Mucosa of descending colon (tissue), 3 donors: ENCODE measurements around the gene SCFD2. TPM values are rescaled to one million over a fixed set of nuclear protein-coding genes. Genes with fewer than 3 reads are reported as not detected.
A peak's percentile ranks its signal among the peaks of the same experiment; 100 is the strongest.

ENCODE experiments used
- ATAC-seq: fragments of 200-7000 bp; cut with Tn5 transposase; one replicate; pipeline ENCODE4 v1.9.1; 2020; ENCODE audit warnings: mild to moderate bottlenecking, moderate library complexity
- DNase-seq, 3 donors: peaks; one replicate each; pipeline ENCODE4 v3.0.0-alpha.2; 2020
- H3K36me3 ChIP-seq: fragments of 200-600 bp; one replicate; pipeline ENCODE4 v1.8.0; 2021; ENCODE audit warnings: low read depth, mild to moderate bottlenecking
- H3K4me1 ChIP-seq: fragments of 200-600 bp; one replicate; pipeline ENCODE4 v1.8.0; 2021; ENCODE audit warnings: low read depth, mild to moderate bottlenecking
- H3K4me3 ChIP-seq: fragments of 200-600 bp; one replicate; pipeline ENCODE4 v1.8.0; 2021; ENCODE audit warnings: mild to moderate bottlenecking
- H3K9me3 ChIP-seq: fragments of 200-600 bp; one replicate; pipeline ENCODE4 v1.8.0; 2021; ENCODE audit warnings: mild to moderate bottlenecking
- intact Hi-C, 2 donors: fragments of 100-400 bp; cut with DNase I in 1 of 2; cut with micrococcal nuclease in 1 of 2; formaldehyde crosslinking; loops; one replicate each; pipeline versions ENCODE4 v1.11.0 to v1.11.1; 2022; cut with DNase I, micrococcal nuclease
- total RNA-seq, 3 donors: library from RNA; stranded (reverse); fragmentation: NEBNext Ultra II Directional in 2 of 3; extraction: Animal tissue kit (Norgen Biotek cat#: 25700) in 2 of 3; gene quantifications; one replicate each; pipeline versions ENCODE4 v1.2.1 to v1.2.4, GENCODE V29; 2021 to 2023
- TF ChIP-seq, protein P1 (sequence below): fragments of 200-600 bp; IDR thresholded peaks from one replicate; pipeline ENCODE4 v1.8.0; 2022; ENCODE audit warnings: antibody characterized with exemption, mild to moderate bottlenecking
- donor health status: DM: no; HTN: no; CAD: no; lungs with moderate emphysema.
- donor health status: DM: no; HTN: no; CAD: no.
- donor health status: DM: no; HTN: yes; CAD: no.

The SCFD2 gene
- total RNA-seq, 3 donors from 2014 or later, result 11.7 to 17.2 (median 16.0) TPM

DNA sequence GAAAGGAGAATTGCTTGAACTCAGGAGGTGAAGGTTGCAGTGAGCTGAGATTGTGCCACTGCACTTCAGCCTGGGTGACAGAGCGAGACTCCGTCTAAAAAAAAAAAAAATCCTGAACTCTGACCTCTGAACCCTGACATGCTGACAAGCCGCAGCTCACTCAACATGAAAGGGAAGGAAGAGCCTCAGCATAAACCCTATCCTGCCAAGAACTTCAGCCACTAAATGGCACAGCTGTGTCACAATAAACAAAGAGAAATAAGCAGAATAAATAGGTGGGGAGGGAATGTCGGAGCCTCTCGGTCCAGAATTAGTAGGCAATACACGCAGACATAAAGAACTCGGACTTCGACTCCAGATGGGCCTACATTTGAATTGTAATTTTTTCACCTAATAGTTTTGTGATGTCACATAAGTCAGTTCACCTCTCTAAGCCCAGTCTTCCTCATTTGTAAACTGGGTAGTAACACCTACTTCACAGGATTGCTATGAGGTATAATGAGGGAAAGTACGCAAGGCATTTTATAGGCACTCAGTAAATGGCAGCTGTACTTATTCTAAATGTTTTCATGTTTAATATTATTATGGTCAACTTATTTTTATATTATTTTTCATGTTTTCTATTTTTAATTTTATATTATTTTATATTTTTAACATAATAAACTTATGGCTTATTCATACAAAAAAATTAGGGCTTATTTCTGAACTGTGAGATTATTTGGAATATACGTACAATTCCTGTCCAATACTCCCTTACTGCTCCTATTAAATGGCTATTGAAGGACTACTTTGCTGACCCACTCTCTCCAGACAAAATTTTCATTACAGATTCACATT, 243.4 kb downstream of the SCFD2 start:
- no peaks in the 10 kb centered on the region for H3K36me3 ChIP-seq
- peak; percentile 53 for ATAC-seq
- H3K9me3 ChIP-seq, result no peaks in the 10 kb centered on the region
- peaks cover 12% of the 10 kb centered on the region for H3K4me1 ChIP-seq
- H3K4me3 ChIP-seq, result no peak overlapping the region
- TF ChIP-seq, protein P1, sequence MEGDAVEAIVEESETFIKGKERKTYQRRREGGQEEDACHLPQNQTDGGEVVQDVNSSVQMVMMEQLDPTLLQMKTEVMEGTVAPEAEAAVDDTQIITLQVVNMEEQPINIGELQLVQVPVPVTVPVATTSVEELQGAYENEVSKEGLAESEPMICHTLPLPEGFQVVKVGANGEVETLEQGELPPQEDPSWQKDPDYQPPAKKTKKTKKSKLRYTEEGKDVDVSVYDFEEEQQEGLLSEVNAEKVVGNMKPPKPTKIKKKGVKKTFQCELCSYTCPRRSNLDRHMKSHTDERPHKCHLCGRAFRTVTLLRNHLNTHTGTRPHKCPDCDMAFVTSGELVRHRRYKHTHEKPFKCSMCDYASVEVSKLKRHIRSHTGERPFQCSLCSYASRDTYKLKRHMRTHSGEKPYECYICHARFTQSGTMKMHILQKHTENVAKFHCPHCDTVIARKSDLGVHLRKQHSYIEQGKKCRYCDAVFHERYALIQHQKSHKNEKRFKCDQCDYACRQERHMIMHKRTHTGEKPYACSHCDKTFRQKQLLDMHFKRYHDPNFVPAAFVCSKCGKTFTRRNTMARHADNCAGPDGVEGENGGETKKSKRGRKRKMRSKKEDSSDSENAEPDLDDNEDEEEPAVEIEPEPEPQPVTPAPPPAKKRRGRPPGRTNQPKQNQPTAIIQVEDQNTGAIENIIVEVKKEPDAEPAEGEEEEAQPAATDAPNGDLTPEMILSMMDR, result no peak
- no peak for DNase-seq
- intact Hi-C loops, result no loop called here

DNA sequence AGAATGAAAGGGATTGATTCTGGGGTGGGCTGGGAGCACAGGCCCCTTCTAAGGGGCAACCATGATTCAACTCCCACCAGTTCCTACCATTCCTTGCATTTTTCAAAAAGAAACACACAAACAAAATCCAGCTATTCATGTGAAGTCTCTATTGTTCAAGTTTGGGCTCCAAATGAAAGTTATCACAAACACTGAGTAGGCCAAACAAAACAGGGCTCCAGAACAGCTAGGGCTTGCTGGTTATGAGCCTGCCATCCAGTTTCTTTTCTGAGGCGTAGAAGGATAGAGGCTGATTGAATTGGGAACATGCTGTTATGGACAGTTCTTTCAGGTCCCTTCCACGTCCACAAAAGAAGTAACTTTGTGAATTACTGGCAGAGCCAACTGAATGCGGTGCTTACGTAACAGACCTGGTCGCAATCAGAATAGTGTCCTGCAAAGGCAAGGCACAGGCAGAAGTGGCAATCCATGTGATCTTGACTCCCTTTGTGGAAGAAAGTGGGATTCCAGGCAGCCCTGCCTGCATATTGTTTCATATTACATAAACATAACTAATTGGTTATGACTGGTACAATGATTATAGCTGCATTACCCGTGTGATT, 244.5 kb downstream of the SCFD2 start:
- H3K4me3 ChIP-seq, result no peak overlapping the region
- DNase-seq (no peak), ATAC-seq (no peak)
- intact Hi-C loops, result no loop called here
- H3K9me3 ChIP-seq, result no peaks in the 10 kb centered on the region
- H3K36me3 ChIP-seq, result no peaks in the 10 kb centered on the region
- peaks cover 12% of the 10 kb centered on the region for H3K4me1 ChIP-seq
- TF ChIP-seq, protein P1, result no peak

DNA sequence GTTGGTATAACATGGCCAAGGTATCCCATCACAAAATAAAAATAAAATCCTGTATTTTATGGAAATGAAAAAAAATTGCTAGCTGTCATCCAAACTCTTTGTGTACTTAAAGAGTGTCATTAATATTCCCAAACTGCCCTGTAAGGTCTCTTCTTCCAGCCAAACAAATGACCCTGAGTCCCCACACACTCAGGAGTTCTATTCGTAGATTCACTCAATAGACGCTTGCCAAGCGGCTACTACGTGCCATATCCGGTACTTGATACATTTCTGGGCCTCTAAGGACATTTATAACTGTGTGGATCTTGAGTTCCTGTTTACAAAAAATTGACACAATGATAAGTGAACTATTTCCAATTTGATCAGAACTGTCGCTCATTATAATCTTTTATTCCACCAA, 245.1 kb downstream of the SCFD2 start:
- Histone ChIP-seq H3K36me3 (no peaks in the 10 kb centered on the region), H3K9me3 (no peaks in the 10 kb centered on the region), H3K4me1 (peaks cover 12% of the 10 kb centered on the region), H3K4me3 (no peak overlapping the region)
- intact Hi-C loops, result no loop called here
- DNase-seq (no peak), ATAC-seq (no peak)
- TF ChIP-seq, protein P1, result no peak

DNA sequence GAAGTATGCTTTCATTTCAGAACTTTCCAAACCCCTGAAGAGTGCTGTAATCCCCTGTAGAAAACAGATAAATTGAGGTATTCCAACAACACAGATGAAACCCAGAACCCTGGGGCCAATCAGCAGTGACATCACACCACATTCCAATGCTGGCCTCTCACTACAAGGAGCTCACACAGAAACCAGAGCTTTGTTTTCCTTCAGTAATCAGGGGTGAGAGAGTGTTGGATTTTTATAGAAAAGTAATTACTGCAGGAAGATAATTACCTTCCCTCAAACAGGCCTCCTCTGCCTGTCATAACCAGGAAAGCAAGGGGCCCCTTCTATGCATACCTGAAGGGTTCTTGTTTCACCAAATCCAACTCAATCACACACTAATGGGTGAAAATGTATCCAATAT, 246.2 kb downstream of the SCFD2 start:
- TF ChIP-seq, protein P1, result no peak
- ATAC-seq, result peak; percentile 49
- Histone ChIP-seq H3K9me3 (no peaks in the 10 kb centered on the region), H3K36me3 (no peaks in the 10 kb centered on the region), H3K4me3 (no peak overlapping the region), H3K4me1 (peaks cover 12% of the 10 kb centered on the region)
- intact Hi-C loops, result no loop called here
- DNase-seq, result no peak

DNA sequence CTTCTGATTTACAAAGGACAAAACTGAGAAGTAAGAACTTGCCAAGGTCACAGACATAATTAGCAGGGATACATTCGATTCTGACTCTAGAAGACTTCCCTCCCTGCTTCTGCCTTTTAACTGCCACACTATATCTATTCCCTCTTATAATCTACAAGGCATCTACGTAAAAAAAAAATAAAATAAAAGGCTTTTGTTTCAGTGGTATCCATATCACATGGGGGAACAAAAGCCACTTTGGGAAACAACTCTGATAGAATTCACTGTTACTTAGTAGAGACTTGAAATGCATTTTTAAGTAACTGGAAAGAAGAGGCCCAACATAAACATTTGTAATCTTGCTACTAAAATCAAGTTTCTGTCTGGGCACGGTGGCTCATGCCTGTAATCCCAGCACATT, 247.2 kb downstream of the SCFD2 start:
- H3K36me3 ChIP-seq, result no peaks in the 10 kb centered on the region
- TF ChIP-seq, protein P1, result no peak
- no peaks in the 10 kb centered on the region for H3K9me3 ChIP-seq
- ATAC-seq, result no peak
- intact Hi-C loops, result no loop called here
- H3K4me1 ChIP-seq, result peaks cover 12% of the 10 kb centered on the region
- H3K4me3 ChIP-seq, result no peak overlapping the region
- DNase-seq, result no peak
